Natural killer cell (primary cell): ENCODE measurements around the gene LPO. TPM values are rescaled to one million over a fixed set of nuclear protein-coding genes. Genes with fewer than 3 reads are reported as not detected.

Experiments
- ATAC-seq, 3 donors: fragments of 150-1000 bp in 2 of 3; fragments of 200-7000 bp in 1 of 3; cut with Tn5 transposase; 1 replicate in 1 of 3; 2 replicates in 2 of 3; pipeline ENCODE4 v1.10.0; 2021; ENCODE audit warnings: mild to moderate bottlenecking in 2 of 3, moderate library complexity in 2 of 3
- DNase-seq, 2 donors: peaks; one replicate each; pipeline versions ENCODE4 v3.0.0 to v3.0.0-alpha.2; 2013 to 2021; ENCODE audit warnings: mixed read lengths in 1 of 2
- H3K27ac ChIP-seq: one replicate; pipeline ENCODE4 v1.5.1; 2013; ENCODE audit warnings: mild to moderate bottlenecking, low read length
- H3K27me3 ChIP-seq: one replicate; pipeline ENCODE4 v1.6.1; 2013; ENCODE audit warnings: low read length; ENCODE audit not compliant: control insufficient read depth, insufficient read depth
- H3K36me3 ChIP-seq: one replicate; pipeline ENCODE4 v1.6.1; 2013; ENCODE audit warnings: low read length; ENCODE audit not compliant: control insufficient read depth, insufficient read depth
- H3K4me1 ChIP-seq: one replicate; pipeline ENCODE4 v1.6.1; 2013; ENCODE audit warnings: low read length; ENCODE audit not compliant: control insufficient read depth, insufficient read depth
- H3K4me3 ChIP-seq: one replicate; pipeline ENCODE4 v1.5.1; 2013; ENCODE audit warnings: low read length
- H3K9me3 ChIP-seq: one replicate; pipeline ENCODE4 v1.6.1; 2013; ENCODE audit warnings: low read length; ENCODE audit not compliant: control insufficient read depth, insufficient read depth
- H3K27ac Mint-ChIP-seq, 2 donors: one replicate each; pipeline ENCODE4 v1.8.0; 2022; ENCODE audit warnings: mild to moderate bottlenecking in 2 of 2, mixed read lengths in 2 of 2, moderate library complexity in 1 of 2
- H3K27me3 Mint-ChIP-seq, 2 donors: one replicate each; pipeline ENCODE4 v1.8.0; 2022; ENCODE audit warnings: low read depth in 2 of 2, mixed read lengths in 2 of 2
- H3K36me3 Mint-ChIP-seq: one replicate; pipeline ENCODE4 v1.8.0; 2022; ENCODE audit warnings: mixed read lengths
- H3K4me1 Mint-ChIP-seq, 2 donors: one replicate each; pipeline ENCODE4 v1.8.0; 2022; ENCODE audit warnings: mixed read lengths in 2 of 2
- H3K4me3 Mint-ChIP-seq: one replicate; pipeline ENCODE4 v1.8.0; 2022; ENCODE audit warnings: mild to moderate bottlenecking, moderate library complexity, mixed read lengths
- H3K9me3 Mint-ChIP-seq, 2 donors: one replicate each; pipeline ENCODE4 v1.8.0; 2022; ENCODE audit warnings: mixed read lengths in 2 of 2
- CTCF ChIP-seq: fragments of 200-600 bp; IDR thresholded peaks from one replicate; pipeline ENCODE4 v1.8.0; 2022; ENCODE audit warnings: antibody characterized with exemption
- WGBS: methylation state at CpG from one replicate; pipeline ENCODE4 v1.1.7; 2013; ENCODE audit warnings: missing lambda C conversion rate; ENCODE audit not compliant: insufficient coverage; 5-methylcytosine and 5-hydroxymethylcytosine counted together
- intact Hi-C: fragments of 100-400 bp; cut with micrococcal nuclease; formaldehyde crosslinking; loops from one replicate; pipeline ENCODE4 v1.14.2; 2022
- total RNA-seq, 4 donors: library from RNA; stranded (reverse); fragments of 120-200 nt in 1 of 4; gene quantifications; one replicate each; pipeline versions ENCODE4 v1.2.3 to v1.2.4, GENCODE V29; 2013 to 2022

The LPO gene
- total RNA-seq, 3 donors from 2014 or later (not counting 1 experiment from before 2014, with no cell fraction given) = not detected

GRCh38 chr17:58279736-58280479, 41.5 kb downstream of the LPO start:
- Mint-ChIP-seq H3K4me1 (peaks cover 5 to 10% of the 10 kb centered on the region in 2 donors), H3K27ac (no peak overlapping the region), H3K4me3 (no peak overlapping the region), H3K36me3 (no peaks in the 10 kb centered on the region), H3K9me3 (no peaks in the 10 kb centered on the region), H3K27me3 (peaks cover 15 to 21% of the 10 kb centered on the region in 2 donors)
- no peak for TF ChIP-seq CTCF
- Histone ChIP-seq H3K27ac (no peak overlapping the region), H3K36me3 (no peaks in the 10 kb centered on the region), H3K4me1 (peaks cover 12% of the 10 kb centered on the region), H3K4me3 (no peak overlapping the region), H3K9me3 (no peaks in the 10 kb centered on the region), H3K27me3 (no peaks in the 10 kb centered on the region)
- intact Hi-C loops = no loop called here
- 60% methylated on average over 16 of the region's 16 CpGs for WGBS
- DNase-seq (no peak), ATAC-seq (peak in 2 of 3 donors; percentile 54 to 55)

- intact Hi-C loops = no loop called here
- H3K4me3 ChIP-seq = no peak within 1 kb of the TSS
Measured at GRCh38 chr17:58280480-58281217, 42.3 kb downstream of the LPO start, which contains the start of gene MPO. Gene MPO (minus strand): TSS chr17:58280935. CDS start chr17:58280758, 177 bp downstream.

GRCh38 chr17:58281511-58282011, 43.2 kb downstream of the LPO start:
- TF ChIP-seq CTCF = no peak
- DNase-seq (no peak), ATAC-seq (no peak)
- no peaks in the 10 kb centered on the region for H3K36me3 ChIP-seq
- Mint-ChIP-seq H3K4me1 (peaks cover 5 to 10% of the 10 kb centered on the region in 2 donors), H3K36me3 (no peaks in the 10 kb centered on the region), H3K27me3 (peaks cover 20 to 21% of the 10 kb centered on the region in 2 donors), H3K4me3 (no peak overlapping the region), H3K27ac (no peak overlapping the region), H3K9me3 (no peaks in the 10 kb centered on the region)
- no peaks in the 10 kb centered on the region for H3K9me3 ChIP-seq
- WGBS = 17% methylated on average over 2 of the region's 2 CpGs
- peaks cover 12% of the 10 kb centered on the region for H3K4me1 ChIP-seq
- intact Hi-C loops = no loop called here
- H3K27me3 ChIP-seq = no peaks in the 10 kb centered on the region
- no peak overlapping the region for H3K27ac ChIP-seq
- H3K4me3 ChIP-seq = no peak overlapping the region

More at GRCh38 chr17:58280480-58281217, 42.3 kb downstream of the LPO start, which contains the start of gene MPO:
- Mint-ChIP-seq H3K36me3 (no peaks in the 10 kb centered on the region), H3K27ac (no peak within 1 kb of the TSS), H3K4me1 (peaks cover 5 to 10% of the 10 kb centered on the region in 2 donors), H3K27me3 (peaks cover 20 to 21% of the 10 kb centered on the region in 2 donors), H3K4me3 (no peak within 1 kb of the TSS), H3K9me3 (no peaks in the 10 kb centered on the region)
- no peak for TF ChIP-seq CTCF
- ATAC-seq (no peak), DNase-seq (no peak)
- Histone ChIP-seq H3K27me3 (no peaks in the 10 kb centered on the region), H3K36me3 (no peaks in the 10 kb centered on the region), H3K4me1 (peaks cover 12% of the 10 kb centered on the region), H3K27ac (no peak within 1 kb of the TSS), H3K9me3 (no peaks in the 10 kb centered on the region)
- WGBS = 75% methylated on average over 1 of the region's 5 CpGs
